Naive thymus-derived CD4-positive, alpha-beta T cell (primary cell): Measurements from ENCODE around the gene HTATIP2. TPM values are rescaled to one million over a fixed set of nuclear protein-coding genes. Genes with fewer than 3 reads are reported as not detected.

ENCODE experiments used
- ATAC-seq: fragments of 150-1000 bp; cut with Tn5 transposase; 2 replicates; pipeline ENCODE4 v1.10.0; 2021; ENCODE audit warnings: mild to moderate bottlenecking, moderate library complexity
- CTCF ChIA-PET: fragments of 350-600 bp; sonication (Branson Sonifier 250); formaldehyde crosslinking; loops from one replicate; lab custom pipeline; 2021; ENCODE audit warnings: antibody characterized with exemption; lab: Charles Lee
- POLR2A ChIA-PET: fragments of 350-600 bp; sonication (Branson Sonifier 250); formaldehyde crosslinking; loops from one replicate; lab custom pipeline; 2021; ENCODE audit warnings: antibody characterized with exemption, inconsistent platforms; lab: Charles Lee
- DNase-seq, 9 donors: peaks; one replicate each; pipeline versions ENCODE4 v3.0.0 to v3.0.0-alpha.2; 2020 to 2022; ENCODE audit warnings: mixed read lengths in 1 of 9
- H3K27ac ChIP-seq: one replicate; pipeline ENCODE4 v1.7.0; 2013; ENCODE audit warnings: mild to moderate bottlenecking, low read depth, low read length, moderate library complexity
- H3K27me3 ChIP-seq, 2 donors: one replicate each; pipeline ENCODE4 v1.7.0; 2013; ENCODE audit warnings: low read length in 2 of 2, mild to moderate bottlenecking in 2 of 2, moderate library complexity in 2 of 2; ENCODE audit not compliant: control insufficient read depth in 2 of 2, insufficient read depth in 2 of 2
- H3K36me3 ChIP-seq, 3 experiments: 1 replicate in 2 of 3; 2 replicates in 1 of 3; pipeline ENCODE4 v1.7.0; 2013; ENCODE audit warnings: low read length in 3 of 3, mild to moderate bottlenecking in 3 of 3, moderate library complexity in 1 of 3; ENCODE audit not compliant: insufficient read depth in 3 of 3, control insufficient read depth in 2 of 3
- H3K4me1 ChIP-seq, 2 donors: one replicate each; pipeline ENCODE4 v1.7.0; 2013; ENCODE audit warnings: low read length in 2 of 2, mild to moderate bottlenecking in 2 of 2, moderate library complexity in 1 of 2; ENCODE audit not compliant: control insufficient read depth in 2 of 2, insufficient read depth in 2 of 2
- H3K4me3 ChIP-seq: 2 replicates; pipeline ENCODE4 v1.7.0; 2013; ENCODE audit warnings: mild to moderate bottlenecking, low read length
- H3K9me3 ChIP-seq, 3 experiments: 1 replicate in 2 of 3; 2 replicates in 1 of 3; pipeline ENCODE4 v1.7.0; 2013; ENCODE audit warnings: low read length in 3 of 3; ENCODE audit not compliant: control insufficient read depth in 2 of 3
- H3K27ac Mint-ChIP-seq, 9 donors: one replicate each; pipeline ENCODE4 v1.8.0; 2020 to 2022; ENCODE audit warnings: mixed read lengths in 9 of 9, mild to moderate bottlenecking in 8 of 9, moderate library complexity in 5 of 9, inconsistent platforms in 2 of 9
- H3K27me3 Mint-ChIP-seq, 5 donors: one replicate each; pipeline ENCODE4 v1.8.0; 2021 to 2022; ENCODE audit warnings: mixed read lengths in 5 of 5, mild to moderate bottlenecking in 1 of 5
- H3K36me3 Mint-ChIP-seq, 5 donors: one replicate each; pipeline ENCODE4 v1.8.0; 2020 to 2022; ENCODE audit warnings: mixed read lengths in 5 of 5, mild to moderate bottlenecking in 3 of 5, inconsistent platforms in 1 of 5
- H3K4me1 Mint-ChIP-seq, 7 donors: one replicate each; pipeline ENCODE4 v1.8.0; 2020 to 2022; ENCODE audit warnings: mixed read lengths in 7 of 7, mild to moderate bottlenecking in 3 of 7, inconsistent platforms in 1 of 7
- H3K4me3 Mint-ChIP-seq, 10 donors: one replicate each; pipeline ENCODE4 v1.8.0; 2020 to 2022; ENCODE audit warnings: mild to moderate bottlenecking in 10 of 10, mixed read lengths in 10 of 10, moderate library complexity in 6 of 10, inconsistent platforms in 2 of 10
- H3K9me3 Mint-ChIP-seq, 11 donors: one replicate each; pipeline ENCODE4 v1.8.0; 2020 to 2022; ENCODE audit warnings: mixed read lengths in 11 of 11, mild to moderate bottlenecking in 4 of 11, inconsistent platforms in 1 of 11, moderate library complexity in 1 of 11
- intact Hi-C, 2 donors: fragments of 100-400 bp; cut with micrococcal nuclease; formaldehyde crosslinking; loops; one replicate each; pipeline ENCODE4 v1.15.1; 2023
- polyA plus RNA-seq, 2 donors: library from polyadenylated mRNA; unstranded; fragments of 300-500 nt; fragmentation: Illumina TruSeq; gene quantifications; one replicate each; pipeline ENCODE4 v1.2.3, GENCODE V29; 2021
- total RNA-seq, 6 experiments: library from RNA in 5 of 6; stranded (reverse) in 5 of 6; gene quantifications; 1 replicate in 5 of 6; 2 replicates in 1 of 6; pipeline ENCODE4 v1.2.3 and lab custom pipeline; 2021 to 2026

HTATIP2 gene
- total and polyA plus RNA-seq, 7 experiments from 2014 or later, result 12.0 to 70.2 (median 41.0) TPM

GRCh38 chr11:20397281-20397680 is 33.8 kb downstream of the HTATIP2 start:
- DNase-seq (peak in 7 of 9 donors; percentile 12 to 53 (median 31)), ATAC-seq (peak; percentile 82)
- H3K27ac ChIP-seq, result no peak overlapping the region
- CTCF ChIA-PET, result interaction anchor here (0.9 to 1.1 kb wide), 2 partner anchors 9 to 215 kb away, joined by 3 to 4 read pairs; no protein-coding TSS in a partner anchor
- POLR2A ChIA-PET, result interaction anchor here (1.0 kb wide), 1 partner anchor 9 kb away, joined by 3 read pairs; no protein-coding TSS in a partner anchor
- H3K27ac Mint-ChIP-seq, result peak overlapping the region in 1 of 9 donors; percentile 19
- H3K4me3 ChIP-seq, result no peak overlapping the region
- peaks cover 1 to 23% (median 16%) of the 10 kb centered on the region in 7 donors for H3K4me1 Mint-ChIP-seq
- H3K4me1 ChIP-seq, result peaks cover 0 to 6% of the 10 kb centered on the region in 2 donors
- H3K9me3 Mint-ChIP-seq, result no peaks in the 10 kb centered on the region
- H3K9me3 ChIP-seq, result no peaks in the 10 kb centered on the region
- H3K4me3 Mint-ChIP-seq, result no peak overlapping the region
- H3K27me3 Mint-ChIP-seq, result no peaks in the 10 kb centered on the region
- peaks cover 0 to 21% (median 0%) of the 10 kb centered on the region in 3 experiments for H3K36me3 ChIP-seq
- no peaks in the 10 kb centered on the region for H3K27me3 ChIP-seq
- intact Hi-C loops, result loop anchor here (1.0 kb wide), 4 partner anchors 9 to 213 kb away; partner anchors contain the start of gene PRMT3 (in 1 of the 2)
- H3K36me3 Mint-ChIP-seq, result peaks cover 1 to 30% (median 20%) of the 10 kb centered on the region in 5 donors

- H3K27me3 ChIP-seq, result no peaks in the 10 kb centered on the region
- ATAC-seq (no peak), DNase-seq (no peak)
- no peaks in the 10 kb centered on the region for H3K9me3 ChIP-seq
- Mint-ChIP-seq H3K9me3 (no peaks in the 10 kb centered on the region), H3K4me1 (peaks cover 1 to 24% (median 11%) of the 10 kb centered on the region in 7 donors), H3K4me3 (no peak overlapping the region), H3K36me3 (peaks cover 13 to 34% (median 29%) of the 10 kb centered on the region in 5 donors), H3K27ac (no peak overlapping the region), H3K27me3 (no peaks in the 10 kb centered on the region)
- peaks cover 0 to 23% (median 0%) of the 10 kb centered on the region in 3 experiments for H3K36me3 ChIP-seq
- H3K27ac ChIP-seq, result no peak overlapping the region
- H3K4me3 ChIP-seq, result no peak overlapping the region
- intact Hi-C loops, result no loop called here
- ChIA-PET CTCF (interaction anchor here (0.6 kb wide), 1 partner anchor 38 kb away, joined by 3 read pairs; no protein-coding TSS in a partner anchor), POLR2A (no interaction called here)
- peaks cover 0 to 6% of the 10 kb centered on the region in 2 donors for H3K4me1 ChIP-seq
Measured at GRCh38 chr11:20399498-20399897, 36.0 kb downstream of the HTATIP2 start.

- DNase-seq, result no peak
- no peak overlapping the region for H3K4me3 ChIP-seq
- ChIA-PET POLR2A (no interaction called here), CTCF (no interaction called here)
- H3K4me1 ChIP-seq, result no peaks in the 10 kb centered on the region
- H3K4me1 Mint-ChIP-seq, result peaks cover 0 to 13% (median 2%) of the 10 kb centered on the region in 7 donors
- H3K27ac ChIP-seq, result no peak overlapping the region
- intact Hi-C loops, result no loop called here
- H3K4me3 Mint-ChIP-seq, result no peak overlapping the region
- no peaks in the 10 kb centered on the region for H3K9me3 ChIP-seq
- peaks cover 11 to 47% (median 25%) of the 10 kb centered on the region in 5 donors for H3K36me3 Mint-ChIP-seq
- no peaks in the 10 kb centered on the region for H3K9me3 Mint-ChIP-seq
- H3K27me3 ChIP-seq, result no peaks in the 10 kb centered on the region
- ATAC-seq, result no peak
- peaks cover 0 to 29% (median 5%) of the 10 kb centered on the region in 3 experiments for H3K36me3 ChIP-seq
- H3K27me3 Mint-ChIP-seq, result no peaks in the 10 kb centered on the region
- no peak overlapping the region for H3K27ac Mint-ChIP-seq
Measured at GRCh38 chr11:20403059-20403458, 39.5 kb downstream of the HTATIP2 start.

GRCh38 chr11:20406484-20406883 is 43.0 kb downstream of the HTATIP2 start:
- Histone ChIP-seq H3K36me3 (peaks cover 5 to 32% (median 8%) of the 10 kb centered on the region in 3 experiments), H3K4me1 (no peaks in the 10 kb centered on the region), H3K27ac (no peak overlapping the region), H3K9me3 (no peaks in the 10 kb centered on the region), H3K4me3 (no peak overlapping the region), H3K27me3 (no peaks in the 10 kb centered on the region)
- Mint-ChIP-seq H3K27ac (no peak overlapping the region), H3K4me1 (peaks cover 0 to 5% (median 3%) of the 10 kb centered on the region in 7 donors), H3K9me3 (no peaks in the 10 kb centered on the region), H3K36me3 (peaks cover 4 to 56% (median 24%) of the 10 kb centered on the region in 5 donors), H3K27me3 (no peaks in the 10 kb centered on the region), H3K4me3 (no peak overlapping the region)
- CTCF ChIA-PET, result interaction anchor here (1.0 kb wide), 1 partner anchor 9 kb away, joined by 3 read pairs; no protein-coding TSS in a partner anchor
- DNase-seq (no peak), ATAC-seq (no peak)
- POLR2A ChIA-PET, result no interaction called here
- intact Hi-C loops, result no loop called here

- CTCF ChIA-PET, result no interaction called here
- no peak overlapping the region for H3K27ac Mint-ChIP-seq
- H3K36me3 Mint-ChIP-seq, result peaks cover 4 to 59% (median 24%) of the 10 kb centered on the region in 5 donors
Measured at GRCh38 chr11:20407344-20407743, 43.8 kb downstream of the HTATIP2 start.

GRCh38 chr11:20415432-20415831 is 51.9 kb downstream of the HTATIP2 start:
- peaks cover 11 to 75% (median 22%) of the 10 kb centered on the region in 5 donors for H3K36me3 Mint-ChIP-seq
- peaks cover 0 to 12% (median 4%) of the 10 kb centered on the region in 7 donors for H3K4me1 Mint-ChIP-seq
- Histone ChIP-seq H3K4me3 (no peak overlapping the region), H3K9me3 (no peaks in the 10 kb centered on the region), H3K36me3 (no peaks in the 10 kb centered on the region), H3K27ac (no peak overlapping the region), H3K27me3 (no peaks in the 10 kb centered on the region), H3K4me1 (no peaks in the 10 kb centered on the region)
- H3K27me3 Mint-ChIP-seq, result no peaks in the 10 kb centered on the region
- ChIA-PET POLR2A (no interaction called here), CTCF (no interaction called here)
- intact Hi-C loops, result no loop called here
- H3K4me3 Mint-ChIP-seq, result no peak overlapping the region
- no peak overlapping the region for H3K27ac Mint-ChIP-seq
- ATAC-seq, result no peak
- no peak for DNase-seq
- H3K9me3 Mint-ChIP-seq, result no peaks in the 10 kb centered on the region

More at GRCh38 chr11:20407344-20407743, 43.8 kb downstream of the HTATIP2 start:
- no peaks in the 10 kb centered on the region for H3K9me3 ChIP-seq
- ATAC-seq, result no peak
- DNase-seq, result no peak
- H3K4me1 Mint-ChIP-seq, result peaks cover 0 to 7% (median 3%) of the 10 kb centered on the region in 7 donors
- no peaks in the 10 kb centered on the region for H3K4me1 ChIP-seq
- intact Hi-C loops, result no loop called here
- H3K27me3 ChIP-seq, result no peaks in the 10 kb centered on the region
- POLR2A ChIA-PET, result no interaction called here
- H3K4me3 ChIP-seq, result no peak overlapping the region
- no peaks in the 10 kb centered on the region for H3K27me3 Mint-ChIP-seq
- no peaks in the 10 kb centered on the region for H3K9me3 Mint-ChIP-seq
- H3K27ac ChIP-seq, result no peak overlapping the region
- peaks cover 5 to 32% (median 8%) of the 10 kb centered on the region in 3 experiments for H3K36me3 ChIP-seq
- H3K4me3 Mint-ChIP-seq, result no peak overlapping the region

GRCh38 chr11:20417771-20418170 is 54.3 kb downstream of the HTATIP2 start:
- H3K36me3 Mint-ChIP-seq, result peaks cover 18 to 72% (median 34%) of the 10 kb centered on the region in 5 donors
- no peaks in the 10 kb centered on the region for H3K4me1 ChIP-seq
- H3K4me3 ChIP-seq, result no peak overlapping the region
- no peaks in the 10 kb centered on the region for H3K9me3 ChIP-seq
- peak overlapping the region in 1 of 9 donors; percentile 0 for H3K27ac Mint-ChIP-seq
- ChIA-PET POLR2A (no interaction called here), CTCF (no interaction called here)
- ATAC-seq (no peak), DNase-seq (no peak)
- H3K9me3 Mint-ChIP-seq, result no peaks in the 10 kb centered on the region
- H3K36me3 ChIP-seq, result peaks cover 0 to 3% (median 0%) of the 10 kb centered on the region in 3 experiments
- intact Hi-C loops, result no loop called here
- peaks cover 0 to 19% (median 0%) of the 10 kb centered on the region in 7 donors for H3K4me1 Mint-ChIP-seq
- H3K27ac ChIP-seq, result no peak overlapping the region
- no peak overlapping the region for H3K4me3 Mint-ChIP-seq
- no peaks in the 10 kb centered on the region for H3K27me3 Mint-ChIP-seq
- no peaks in the 10 kb centered on the region for H3K27me3 ChIP-seq
